HCT116 (cell line): ENCODE measurements around the gene CCDC38. TPM values are rescaled to one million over a fixed set of nuclear protein-coding genes. Genes with fewer than 3 reads are reported as not detected.

Experiments used
- ATAC-seq: fragments of 200-7000 bp; cut with Tn5 transposase; 2 replicates; pipeline ENCODE4 v1.9.1; 2020; ENCODE audit warnings: mild to moderate bottlenecking, moderate library complexity
- BruUV-seq: library from RNA; stranded (reverse); fragments of 400-500 nt; replicated peaks from 2 replicates; lab custom pipeline; 2021; lab: Mats Ljungman, UMichigan
- CTCF ChIA-PET: fragments of 300-600 bp; sonication (Branson Sonifier 250); formaldehyde crosslinking; loops from one replicate; lab custom pipeline; 2021; ENCODE audit warnings: antibody characterized with exemption; lab: Charles Lee
- POLR2A ChIA-PET: fragments of 300-600, 350-600 bp; sonication (Branson Sonifier 250); formaldehyde crosslinking; loops from one replicate; lab custom pipeline; 2021; ENCODE audit warnings: antibody characterized with exemption; lab: Charles Lee
- RAD21 ChIA-PET, 2 experiments: fragments of 300-600 bp; sonication (Branson Sonifier 250); formaldehyde crosslinking; loops; one replicate each; lab custom pipeline; 2023; ENCODE audit warnings: low total read pairs in 2 of 2; ENCODE audit not compliant: uncharacterized antibody in 2 of 2, unreplicated experiment in 2 of 2, low non-redundant PET in 1 of 2; lab: Charles Lee
- DNase-seq: peaks from one replicate; pipeline ENCODE4 v3.0.0-alpha.2; 2010; ENCODE audit warnings: low read depth, low spot score
- H2AFZ ChIP-seq: fragments of 200-600 bp; shearing (Covaris generic), sonication (generic); 2 replicates; pipeline ENCODE4 v1.6.1; 2017; ENCODE audit warnings: low read depth, mixed run types, mixed read lengths, antibody characterized with exemption, low read length; ENCODE audit not compliant: poor library complexity, severe bottlenecking
- H3K27ac ChIP-seq: 2 replicates; pipeline ENCODE4 v1.5.1; 2012; ENCODE audit warnings: low read depth, low read length
- H3K27me3 ChIP-seq: fragments of 200-600 bp; sonication (generic); 2 replicates; pipeline ENCODE4 v1.6.1; 2016; ENCODE audit warnings: mixed run types, low read length, mixed read lengths; ENCODE audit not compliant: insufficient read depth
- H3K36me3 ChIP-seq, 2 experiments: fragments of 200-500 bp in 1 of 2; fragments of 200-600 bp in 1 of 2; sonication (Bioruptor generic) in 1 of 2; sonication (generic) in 1 of 2; 2 replicates each; pipeline versions ENCODE4 v1.5.1 to v1.6.1; 2014 to 2016; ENCODE audit warnings: low read length in 2 of 2, inconsistent platforms in 1 of 2, mixed read lengths in 1 of 2, mixed run types in 1 of 2; ENCODE audit not compliant: insufficient read depth in 2 of 2, control insufficient read depth in 1 of 2
- H3K4me1 ChIP-seq, 2 experiments: fragments of 200-600 bp in 1 of 2; sonication (generic) in 1 of 2; 2 replicates each; pipeline versions ENCODE4 v1.5.1 to v1.6.1; 2012 to 2017; ENCODE audit warnings: low read length in 2 of 2, inconsistent platforms in 1 of 2, mild to moderate bottlenecking in 1 of 2, mixed read lengths in 1 of 2, mixed run types in 1 of 2, moderate library complexity in 1 of 2; ENCODE audit not compliant: insufficient read depth in 2 of 2, control insufficient read depth in 1 of 2
- H3K4me2 ChIP-seq: fragments of 200-600 bp; sonication (generic); 2 replicates; pipeline ENCODE4 v1.6.1; 2017; ENCODE audit warnings: mixed run types, low read length, mixed read lengths
- H3K4me3 ChIP-seq, 2 experiments: fragments of 200-600 bp in 1 of 2; sonication (generic) in 1 of 2; replicated peaks in 1 of 2; 2 replicates each; pipeline ENCODE4 v1.5.1; 2011 to 2016; ENCODE audit warnings: low read length in 2 of 2, control low read depth in 1 of 2, low read depth in 1 of 2, mild to moderate bottlenecking in 1 of 2, mixed read lengths in 1 of 2, mixed run types in 1 of 2
- H3K79me2 ChIP-seq: fragments of 200-600 bp; sonication (generic); 2 replicates; pipeline ENCODE4 v1.6.1; 2017; ENCODE audit warnings: mild to moderate bottlenecking, mixed run types, low read length, moderate library complexity, mixed read lengths; ENCODE audit not compliant: insufficient read depth
- H3K9ac ChIP-seq: fragments of 200-600 bp; sonication (generic); 2 replicates; pipeline ENCODE4 v1.6.1; 2016; ENCODE audit warnings: low read length, mixed read lengths
- H3K9me2 ChIP-seq: fragments of 200-600 bp; sonication (generic), shearing (Covaris generic); 2 replicates; pipeline ENCODE4 v1.6.1; 2017; ENCODE audit warnings: mixed run types, mild to moderate bottlenecking, moderate library complexity; ENCODE audit not compliant: insufficient read depth
- H3K9me3 ChIP-seq, 2 experiments: fragments of 200-500 bp in 1 of 2; fragments of 200-600 bp in 1 of 2; sonication (Bioruptor generic) in 1 of 2; sonication (generic) in 1 of 2; 2 replicates each; pipeline ENCODE4 v1.6.1; 2014 to 2017; ENCODE audit warnings: low read length in 2 of 2, mixed read lengths in 2 of 2, inconsistent platforms in 1 of 2, low read depth in 1 of 2, mild to moderate bottlenecking in 1 of 2, mixed run types in 1 of 2, moderate library complexity in 1 of 2; ENCODE audit not compliant: control insufficient read depth in 1 of 2, insufficient read depth in 1 of 2
- H4K20me1 ChIP-seq: fragments of 200-600 bp; sonication (generic), shearing (Covaris generic); 2 replicates; pipeline ENCODE4 v1.6.1; 2017; ENCODE audit warnings: mixed run types, mild to moderate bottlenecking, moderate library complexity; ENCODE audit not compliant: insufficient read depth
- EGR1 ChIP-seq: IDR thresholded peaks from 2 replicates; pipeline ENCODE4 v1.6.1; 2012; ENCODE audit warnings: low read depth
- EZH2 ChIP-seq: fragments of 200-600 bp; sonication (generic); IDR thresholded peaks from 2 replicates; pipeline ENCODE4 v1.6.1; 2017; ENCODE audit warnings: antibody characterized with exemption, mixed run types
- EZH2phosphoT487 ChIP-seq: fragments of 200-600 bp; IDR thresholded peaks from 2 replicates; pipeline ENCODE4 v1.6.1; 2018; ENCODE audit warnings: antibody characterized with exemption, borderline replicate concordance
- REST ChIP-seq: IDR thresholded peaks from 2 replicates; pipeline ENCODE4 v1.6.1; 2012; ENCODE audit warnings: low read depth
- YY1 ChIP-seq: IDR thresholded peaks from 2 replicates; pipeline ENCODE4 v1.6.1; 2011; ENCODE audit warnings: low read length, low read depth, moderate library complexity, mild to moderate bottlenecking; ENCODE audit not compliant: insufficient replicate concordance; ENCODE audit errors: extremely low read depth
- intact Hi-C: fragments of 100-400 bp; cut with micrococcal nuclease; formaldehyde crosslinking; loops from 2 replicates; pipeline ENCODE4 v1.10.0; 2022
- total RNA-seq: library from RNA; stranded (reverse); gene quantifications from one replicate; pipeline ENCODE4 v1.2.1, GENCODE V29; 2021; ENCODE audit not compliant: unreplicated experiment

Gene CCDC38
- total RNA-seq, 1 experiment from 2014 or later = 0.27 TPM

GRCh38 chr12:95949477-95950206 lies 7.2 kb upstream of the CCDC38 start:
- Histone ChIP-seq H3K9me2 (no peaks in the 10 kb centered on the region), H2AFZ (no peak overlapping the region), H3K9ac (no peak overlapping the region), H3K4me1 (no peaks in the 10 kb centered on the region), H4K20me1 (no peaks in the 10 kb centered on the region), H3K79me2 (no peaks in the 10 kb centered on the region), H3K4me2 (no peak overlapping the region), H3K9me3 (no peaks in the 10 kb centered on the region), H3K27ac (no peak overlapping the region), H3K36me3 (no peaks in the 10 kb centered on the region), H3K4me3 (no peak overlapping the region), H3K27me3 (0 out of 2 replicates have a peak, but pooled peaks cover 6% of the 10 kb centered on the region)
- ATAC-seq (no peak), DNase-seq (no peak)
- CTCF ChIA-PET = no interaction called here
- RAD21 ChIA-PET = no interaction called here
- POLR2A ChIA-PET = no interaction called here
- no peak for TF ChIP-seq REST
- TF ChIP-seq YY1 = no peak
- TF ChIP-seq EZH2 = no peak
- TF ChIP-seq EZH2phosphoT487 = no peak
- TF ChIP-seq EGR1 = no peak
- BruUV-seq = no TSS peak
- intact Hi-C loops = no loop called here
